ENCODE results near the gene B4GALT3. TPM values are rescaled to one million over a fixed set of nuclear protein-coding genes. Genes with fewer than 3 reads are reported as not detected.

Gene B4GALT3
- total RNA-seq, 2 donors from 2014 or later, result 30.3 to 34.8 TPM

DNA sequence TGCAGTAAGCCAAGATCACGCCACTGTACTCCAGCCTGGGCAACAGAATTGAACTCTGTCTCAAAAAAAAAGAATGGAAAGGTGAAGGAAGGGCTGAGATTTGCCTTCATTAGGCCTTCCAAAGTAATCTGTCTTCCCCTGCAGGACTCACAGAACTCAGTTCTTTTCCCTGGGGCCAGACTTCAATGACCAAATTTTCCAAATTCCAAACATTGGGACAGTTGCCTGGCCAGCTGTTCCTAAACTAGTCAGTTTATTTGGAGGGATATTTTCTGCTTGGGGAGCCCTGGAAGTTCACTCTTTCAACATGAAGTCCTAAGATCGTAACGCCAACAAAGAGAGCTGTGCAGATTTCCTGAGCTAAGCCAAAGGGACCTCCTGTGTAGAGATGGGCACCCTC is 39.4 kb downstream of the B4GALT3 start:
- no peaks in the 10 kb centered on the region for H3K27me3 ChIP-seq

DNA sequence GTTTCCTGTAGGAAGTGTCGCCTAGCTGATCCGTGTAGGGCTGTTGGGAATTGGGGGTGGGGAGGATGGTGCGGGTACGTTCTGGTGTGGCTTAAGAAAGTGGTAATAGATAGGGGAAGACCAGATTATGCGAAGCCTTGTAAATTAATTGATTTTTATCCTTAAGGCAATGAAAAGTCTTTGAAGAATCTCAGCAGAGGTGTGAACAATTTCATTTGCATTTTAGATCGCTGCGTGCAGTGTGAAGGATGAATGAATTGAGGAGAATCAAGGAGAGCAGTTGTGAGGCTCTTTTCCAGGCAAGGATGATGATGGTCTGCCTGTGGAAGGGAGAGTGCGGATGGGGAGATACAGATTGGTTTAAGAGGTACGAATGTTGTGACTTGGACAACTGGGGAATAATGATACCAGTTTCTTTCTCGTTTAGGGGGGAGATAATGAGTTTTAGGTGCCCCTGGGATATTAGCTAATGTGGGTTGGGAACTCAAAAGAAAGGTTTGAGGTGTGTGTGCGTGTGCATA is 44.0 kb downstream of the B4GALT3 start:
- peak overlapping the region; percentile 95 to 96 for H3K9ac ChIP-seq (ENCODE audit: low read depth in 2 of 2, low read length in 2 of 2)
- TF ChIP-seq, protein P1, sequence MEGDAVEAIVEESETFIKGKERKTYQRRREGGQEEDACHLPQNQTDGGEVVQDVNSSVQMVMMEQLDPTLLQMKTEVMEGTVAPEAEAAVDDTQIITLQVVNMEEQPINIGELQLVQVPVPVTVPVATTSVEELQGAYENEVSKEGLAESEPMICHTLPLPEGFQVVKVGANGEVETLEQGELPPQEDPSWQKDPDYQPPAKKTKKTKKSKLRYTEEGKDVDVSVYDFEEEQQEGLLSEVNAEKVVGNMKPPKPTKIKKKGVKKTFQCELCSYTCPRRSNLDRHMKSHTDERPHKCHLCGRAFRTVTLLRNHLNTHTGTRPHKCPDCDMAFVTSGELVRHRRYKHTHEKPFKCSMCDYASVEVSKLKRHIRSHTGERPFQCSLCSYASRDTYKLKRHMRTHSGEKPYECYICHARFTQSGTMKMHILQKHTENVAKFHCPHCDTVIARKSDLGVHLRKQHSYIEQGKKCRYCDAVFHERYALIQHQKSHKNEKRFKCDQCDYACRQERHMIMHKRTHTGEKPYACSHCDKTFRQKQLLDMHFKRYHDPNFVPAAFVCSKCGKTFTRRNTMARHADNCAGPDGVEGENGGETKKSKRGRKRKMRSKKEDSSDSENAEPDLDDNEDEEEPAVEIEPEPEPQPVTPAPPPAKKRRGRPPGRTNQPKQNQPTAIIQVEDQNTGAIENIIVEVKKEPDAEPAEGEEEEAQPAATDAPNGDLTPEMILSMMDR (IDR thresholded peaks at IDR 0.05), result no peak
- H3K4me3 ChIP-seq, result peak overlapping the region; percentile 50
- intact Hi-C loops (cut with DNase I), result no loop called here
- peaks cover 8% of the 10 kb centered on the region for H3K4me1 ChIP-seq
- H3K36me3 ChIP-seq, result no peaks in the 10 kb centered on the region
- peak overlapping the region; percentile 96 for H3K27ac ChIP-seq
- H3K27me3 ChIP-seq, result no peaks in the 10 kb centered on the region
- no peaks in the 10 kb centered on the region for H3K9me3 ChIP-seq
- no peak for DNase-seq

More for the DNA sequence above, 39.4 kb downstream of the B4GALT3 start:
- no peak overlapping the region for H3K9ac ChIP-seq (ENCODE audit: low read depth in 2 of 2, low read length in 2 of 2)
- H3K9me3 ChIP-seq, result no peaks in the 10 kb centered on the region
- no peak overlapping the region for H3K4me3 ChIP-seq
- intact Hi-C loops (cut with DNase I), result no loop called here
- TF ChIP-seq, protein P1 (IDR thresholded peaks at IDR 0.05), result no peak
- H3K4me1 ChIP-seq, result peaks cover 8% of the 10 kb centered on the region
- no peaks in the 10 kb centered on the region for H3K36me3 ChIP-seq
- DNase-seq, result no peak
- no peak overlapping the region for H3K27ac ChIP-seq

DNA sequence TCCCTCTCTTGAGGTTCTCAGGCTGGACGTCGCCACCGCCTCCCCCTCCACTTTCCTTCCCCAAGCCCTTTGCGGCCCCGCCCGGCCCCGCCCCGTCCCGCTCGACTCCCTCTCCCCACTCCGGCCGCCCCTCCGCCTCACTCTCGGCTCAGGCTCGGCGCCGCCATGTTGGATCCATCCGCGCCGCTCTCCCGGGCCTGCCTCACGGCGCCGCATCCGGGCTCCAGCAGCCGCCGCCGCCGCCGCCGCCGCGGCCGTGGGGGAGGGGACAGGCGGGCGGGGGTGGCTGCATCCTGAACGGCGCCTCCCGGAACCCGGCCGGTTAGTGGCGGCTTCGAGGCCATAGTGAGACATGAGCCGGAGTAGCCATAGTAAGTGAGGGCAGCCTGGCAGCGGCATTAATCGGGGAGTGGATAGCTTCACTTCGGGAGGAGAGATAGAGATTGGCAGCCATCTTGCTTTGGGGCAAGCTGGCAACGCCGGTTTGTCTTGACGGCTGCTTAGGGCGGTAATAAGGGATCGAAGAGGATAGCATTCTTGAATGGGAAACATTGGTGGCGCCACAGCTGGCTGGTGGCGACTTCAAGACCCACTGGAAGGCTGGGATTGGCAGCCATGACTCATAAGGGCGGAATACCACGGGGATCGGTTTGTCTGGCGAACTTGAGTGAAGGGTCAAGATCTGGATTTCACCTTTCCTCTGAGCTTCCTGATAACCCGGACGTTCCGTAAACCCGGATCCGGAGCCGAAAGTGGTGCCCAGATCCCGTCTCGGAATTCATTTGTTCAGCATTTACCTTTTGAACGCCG is 44.7 kb downstream of the B4GALT3 start, which contains the start of gene DEDD:
DEDD (minus strand) TSS at position 258 of the 810 bp plus-strand sequence. CDS start 8,205 bp downstream, outside the sequence.
- H3K27me3 ChIP-seq, result no peaks in the 10 kb centered on the region
- TF ChIP-seq, protein P1 (IDR thresholded peaks at IDR 0.05), result no peak
- no peaks in the 10 kb centered on the region for H3K36me3 ChIP-seq
- peaks cover 8% of the 10 kb centered on the region for H3K4me1 ChIP-seq
- peak within 1 kb of the TSS; percentile 96 to 97 for H3K9ac ChIP-seq (ENCODE audit: low read depth in 2 of 2, low read length in 2 of 2)
- H3K9me3 ChIP-seq, result no peaks in the 10 kb centered on the region
- peak within 1 kb of the TSS; percentile 50 for H3K4me3 ChIP-seq
- peak; percentile 87 for DNase-seq
- intact Hi-C loops (cut with DNase I), result no loop called here
- H3K27ac ChIP-seq, result peak within 1 kb of the TSS; percentile 96

DNA sequence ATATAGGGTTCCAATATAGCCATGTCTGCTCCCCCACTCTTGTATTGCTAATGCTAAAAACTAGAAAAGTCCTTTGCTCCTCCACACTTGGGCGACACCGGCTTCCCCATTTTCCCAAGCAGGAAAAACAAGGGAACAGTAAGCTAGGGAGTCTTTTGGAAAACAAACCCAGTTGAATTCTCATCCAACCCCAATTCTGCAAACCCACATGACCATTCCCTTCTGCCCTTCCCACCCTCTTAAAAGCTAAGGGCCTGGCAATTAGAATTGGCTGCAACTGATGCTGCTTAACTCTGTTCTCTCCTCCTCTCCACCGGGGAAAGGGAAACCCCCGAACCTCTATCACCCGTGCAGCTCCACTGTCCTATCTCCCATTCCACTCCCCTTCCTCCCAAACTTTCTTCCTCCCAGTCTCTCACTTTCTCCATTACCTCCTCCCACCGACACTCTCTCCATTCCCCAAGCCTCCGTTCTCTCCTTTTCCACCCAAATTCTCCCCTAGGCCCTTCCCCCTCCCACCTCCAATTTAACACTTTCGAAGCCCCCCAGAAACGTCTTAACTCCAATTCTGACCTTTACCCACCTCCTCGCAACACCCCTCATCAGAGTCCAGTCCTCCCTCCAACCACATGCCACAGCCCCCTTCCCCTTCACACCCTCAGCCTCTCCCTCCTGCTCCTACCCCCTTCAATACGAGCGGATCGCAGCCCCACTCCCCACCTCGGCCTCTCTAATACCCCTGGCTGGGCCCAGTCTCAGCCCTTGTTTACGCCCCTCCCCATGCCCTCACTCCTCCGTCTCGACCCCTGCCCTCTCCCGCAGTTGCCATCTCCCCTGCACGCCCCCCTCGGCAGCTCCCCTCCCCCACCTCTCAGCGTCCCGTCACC is 45.5 kb downstream of the B4GALT3 start:
- peak; percentile 34 for DNase-seq

More for the DNA sequence above, 45.5 kb downstream of the B4GALT3 start:
- Histone ChIP-seq H3K9me3 (no peaks in the 10 kb centered on the region), H3K27me3 (no peaks in the 10 kb centered on the region), H3K9ac (ENCODE audit: low read depth in 2 of 2, low read length in 2 of 2) (peak overlapping the region; percentile 96 to 97), H3K36me3 (no peaks in the 10 kb centered on the region), H3K27ac (peak overlapping the region; percentile 96), H3K4me1 (peaks cover 8% of the 10 kb centered on the region), H3K4me3 (peak overlapping the region; percentile 50)
- TF ChIP-seq, protein P1 (IDR thresholded peaks at IDR 0.05), result no peak
- intact Hi-C loops (cut with DNase I), result no loop called here
